Fibroblast of skin of back (primary cell): ENCODE results near the gene SERPINB10.

Source experiments
- DNase-seq: peaks from one replicate; pipeline ENCODE4 v3.0.0-alpha.2; 2013

The SERPINB10 gene

GRCh38 chr18:63949068-63949737, 41.4 kb downstream of the SERPINB10 start, which contains the start of gene HMSD:
Gene HMSD, plus strand, starts transcription at chr18:63949301. Its CDS starts 4,155 bp downstream, at chr18:63953456.
- no peak for DNase-seq

- DNase-seq = peak; percentile 57
Observed at GRCh38 chr18:63951302-63951705, 43.5 kb downstream of the SERPINB10 start.

GRCh38 chr18:63953811-63954210, 46.1 kb downstream of the SERPINB10 start:
- no peak for DNase-seq

- DNase-seq = no peak
Observed at GRCh38 chr18:63956755-63957154, 49.0 kb downstream of the SERPINB10 start.

- DNase-seq = no peak
Observed at GRCh38 chr18:63960891-63961290, 53.1 kb downstream of the SERPINB10 start.

- no peak for DNase-seq
Observed at GRCh38 chr18:63961435-63961980, 53.8 kb downstream of the SERPINB10 start.

GRCh38 chr18:63962137-63962536, 54.4 kb downstream of the SERPINB10 start:
- DNase-seq = no peak

GRCh38 chr18:63963615-63964256, 56.0 kb downstream of the SERPINB10 start:
- peak; percentile 55 for DNase-seq

GRCh38 chr18:63964908-63965307, 57.1 kb downstream of the SERPINB10 start:
- no peak for DNase-seq

GRCh38 chr18:63965716-63966330, 58.1 kb downstream of the SERPINB10 start:
- no peak for DNase-seq

GRCh38 chr18:63969942-63970808, 62.4 kb downstream of the SERPINB10 start, which contains the start of gene SERPINB8:
Gene SERPINB8, plus strand, starts transcription at chr18:63970081. Its CDS starts 8,228 bp downstream, at chr18:63978309.
- DNase-seq = peak; percentile 95

GRCh38 chr18:63970809-63971205, 63.0 kb downstream of the SERPINB10 start:
- DNase-seq = peak; percentile 58

GRCh38 chr18:63971320-63972001, 63.7 kb downstream of the SERPINB10 start:
- DNase-seq = no peak

GRCh38 chr18:63972002-63972376, 64.2 kb downstream of the SERPINB10 start:
- DNase-seq = no peak

GRCh38 chr18:63974991-63975390, 67.2 kb downstream of the SERPINB10 start:
- DNase-seq = peak; percentile 47

GRCh38 chr18:63975628-63976027, 67.9 kb downstream of the SERPINB10 start:
- no peak for DNase-seq

GRCh38 chr18:63977040-63977439, 69.3 kb downstream of the SERPINB10 start:
- DNase-seq = no peak

- DNase-seq = peak; percentile 74
Observed at GRCh38 chr18:63979409-63979920, 71.7 kb downstream of the SERPINB10 start.

- no peak for DNase-seq
Observed at GRCh38 chr18:63980027-63980426, 72.3 kb downstream of the SERPINB10 start.

- DNase-seq = no peak
Observed at GRCh38 chr18:63980896-63981460, 73.2 kb downstream of the SERPINB10 start.

GRCh38 chr18:63981719-63982118, 74.0 kb downstream of the SERPINB10 start:
- DNase-seq = no peak
